NCI-H1048 (cell line): Measurements from ENCODE around the gene RGS19.
"Not testable (repeated sequence)": the region's sequence is repeated elsewhere in the genome, so short reads cannot be mapped to it uniquely, and the experiment has no call there.

Source experiments
- DNase-seq: peaks from one replicate; lab custom pipeline; 2025; lab: John Stamatoyannopoulos, UW

The RGS19 gene, protein sequence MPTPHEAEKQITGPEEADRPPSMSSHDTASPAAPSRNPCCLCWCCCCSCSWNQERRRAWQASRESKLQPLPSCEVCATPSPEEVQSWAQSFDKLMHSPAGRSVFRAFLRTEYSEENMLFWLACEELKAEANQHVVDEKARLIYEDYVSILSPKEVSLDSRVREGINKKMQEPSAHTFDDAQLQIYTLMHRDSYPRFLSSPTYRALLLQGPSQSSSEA

GRCh38 chr20:64079273-64080012 is at the start of gene RGS19:
Gene RGS19, minus strand, starts transcription at chr20:64079518. Its CDS starts 2,632 bp downstream, at chr20:64076886.
- DNase-seq, result no peak

DNA sequence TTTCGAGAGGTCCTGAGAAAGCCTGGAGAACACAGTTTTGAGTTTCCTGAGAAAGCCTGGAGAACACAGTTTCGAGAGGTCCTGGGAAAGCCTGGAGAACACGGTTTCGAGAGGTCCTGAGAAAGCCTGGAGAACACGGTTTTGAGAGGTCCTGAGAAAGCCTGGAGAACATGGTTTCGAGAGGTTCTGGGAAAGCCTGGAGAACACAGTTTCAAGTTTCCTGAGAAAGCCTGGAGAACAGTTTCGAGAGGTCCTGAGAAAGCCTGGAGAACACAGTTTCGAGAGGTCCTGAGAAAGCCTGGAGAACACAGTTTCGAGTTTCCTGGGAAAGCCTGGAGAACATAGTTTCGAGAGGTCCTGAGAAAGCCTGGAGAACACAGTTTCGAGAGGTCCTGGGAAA is 44.2 kb upstream of the RGS19 start:
- not testable (repeated sequence) for DNase-seq

DNA sequence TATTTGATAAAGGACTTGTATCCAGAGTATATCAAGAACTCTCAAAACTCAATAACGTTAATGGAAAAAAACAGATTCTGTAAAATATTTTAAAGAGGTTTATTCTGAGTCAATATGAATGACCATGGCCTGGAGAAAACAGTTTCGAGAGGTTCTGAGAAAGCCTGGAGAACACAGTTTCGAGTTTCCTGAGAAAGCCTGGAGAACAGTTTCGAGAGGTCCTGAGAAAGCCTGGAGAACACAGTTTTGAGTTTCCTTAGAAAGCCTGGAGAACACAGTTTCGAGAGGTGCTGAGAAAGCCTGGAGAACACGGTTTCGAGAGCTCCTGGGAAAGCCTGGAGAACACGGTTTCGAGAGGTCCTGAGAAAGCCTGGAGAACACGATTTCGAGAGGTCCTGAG is 43.6 kb upstream of the RGS19 start:
- not testable (repeated sequence) for DNase-seq

DNA sequence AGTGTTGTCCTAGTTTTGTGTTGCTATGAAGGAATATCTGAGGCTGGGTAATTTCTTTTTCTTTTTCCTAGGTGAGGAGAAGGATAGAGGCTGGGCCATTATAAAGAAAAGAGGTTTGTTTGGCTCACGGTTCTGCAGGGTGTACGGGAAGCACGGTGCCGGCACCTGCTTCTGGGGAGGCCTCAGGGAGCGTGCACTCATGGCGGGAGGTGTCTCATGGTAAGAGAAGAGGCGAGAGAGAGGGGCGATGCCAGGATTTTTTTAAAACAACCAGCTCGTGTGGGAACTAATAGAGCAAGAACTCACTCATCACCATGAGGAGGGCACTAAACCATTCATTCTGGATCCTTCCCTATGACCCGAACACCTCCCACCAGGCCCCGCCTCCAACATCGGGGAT is 42.3 kb upstream of the RGS19 start:
- DNase-seq, result no peak

DNA sequence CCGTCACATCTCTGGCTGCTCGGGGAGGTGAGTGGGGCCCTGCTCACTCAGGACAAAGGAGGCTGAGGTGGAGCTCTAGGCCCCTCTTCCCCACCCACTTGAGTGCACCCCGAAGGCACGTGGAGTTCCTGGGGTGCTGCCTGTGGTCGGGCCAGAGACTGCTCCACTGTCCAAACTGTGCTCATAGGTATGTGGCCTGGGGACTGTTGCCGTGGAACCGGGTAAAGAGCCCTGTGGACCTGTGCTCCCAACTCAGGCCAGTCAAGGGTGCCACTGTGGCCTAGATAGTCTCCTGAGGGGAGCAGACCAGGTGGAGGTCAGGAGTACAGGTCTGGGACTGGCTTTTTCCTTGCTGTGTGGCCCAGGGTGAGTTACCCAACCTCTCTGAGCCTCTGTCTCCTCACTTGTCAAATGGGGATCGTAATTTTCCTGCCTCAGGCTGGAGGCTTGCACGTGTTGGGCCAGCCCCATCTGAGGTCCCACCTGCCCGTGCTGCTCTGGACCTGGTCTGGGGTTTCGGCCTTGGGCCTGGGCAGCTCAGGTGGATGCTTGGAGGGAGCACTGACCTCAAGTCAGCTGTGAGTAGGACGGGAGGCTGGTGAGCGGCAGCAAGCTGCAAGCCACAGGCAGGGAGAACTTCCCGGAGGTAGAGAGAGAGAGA is 40.5 kb upstream of the RGS19 start:
- no peak for DNase-seq

GRCh38 chr20:64119301-64119680 is 40.0 kb upstream of the RGS19 start:
- no peak for DNase-seq

DNA sequence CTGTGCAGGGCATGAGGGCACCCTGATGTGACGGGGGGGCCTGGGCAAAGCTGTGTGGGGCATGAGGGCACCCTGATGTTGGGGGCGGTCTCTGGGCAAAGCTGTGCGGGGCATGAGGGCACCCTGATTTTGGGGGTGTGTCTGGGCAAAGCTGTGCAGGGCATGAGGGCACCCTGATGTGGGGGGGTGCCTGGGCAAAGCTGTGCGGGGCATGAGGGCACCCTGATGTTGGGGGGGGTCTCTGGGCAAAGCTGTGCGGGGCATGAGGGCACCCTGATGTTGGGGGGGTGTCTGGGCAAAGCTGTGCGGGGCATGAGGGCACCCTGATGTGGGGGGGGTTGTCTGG is 38.1 kb upstream of the RGS19 start:
- DNase-seq, result not testable (repeated sequence)

GRCh38 chr20:64116541-64117431 is 37.5 kb upstream of the RGS19 start:
- no peak for DNase-seq

DNA sequence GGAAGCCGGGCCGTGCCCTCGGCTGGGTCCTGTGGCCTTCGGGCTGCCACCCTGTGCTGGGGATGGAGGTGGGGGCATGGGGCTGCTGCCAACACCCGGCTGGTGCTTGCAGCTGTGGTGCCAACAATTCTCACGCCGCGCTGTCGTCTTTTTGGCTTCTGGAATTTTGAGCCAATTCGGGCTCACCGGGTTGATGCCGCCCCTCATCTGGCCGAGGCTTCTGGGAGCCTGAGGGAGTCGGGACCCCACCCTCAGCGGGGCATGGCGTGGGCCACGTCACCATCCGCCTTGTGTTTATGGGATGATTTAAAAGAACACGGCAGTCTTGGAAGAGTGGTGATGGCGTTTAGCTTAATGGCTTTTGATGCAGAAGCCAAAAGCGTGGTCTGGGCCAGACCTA is 36.7 kb upstream of the RGS19 start:
- DNase-seq, result no peak

GRCh38 chr20:64115171-64115911 is 36.0 kb upstream of the RGS19 start:
- DNase-seq, result no peak

- DNase-seq, result no peak
Measured at GRCh38 chr20:64114356-64114971, 35.1 kb upstream of the RGS19 start.

DNA sequence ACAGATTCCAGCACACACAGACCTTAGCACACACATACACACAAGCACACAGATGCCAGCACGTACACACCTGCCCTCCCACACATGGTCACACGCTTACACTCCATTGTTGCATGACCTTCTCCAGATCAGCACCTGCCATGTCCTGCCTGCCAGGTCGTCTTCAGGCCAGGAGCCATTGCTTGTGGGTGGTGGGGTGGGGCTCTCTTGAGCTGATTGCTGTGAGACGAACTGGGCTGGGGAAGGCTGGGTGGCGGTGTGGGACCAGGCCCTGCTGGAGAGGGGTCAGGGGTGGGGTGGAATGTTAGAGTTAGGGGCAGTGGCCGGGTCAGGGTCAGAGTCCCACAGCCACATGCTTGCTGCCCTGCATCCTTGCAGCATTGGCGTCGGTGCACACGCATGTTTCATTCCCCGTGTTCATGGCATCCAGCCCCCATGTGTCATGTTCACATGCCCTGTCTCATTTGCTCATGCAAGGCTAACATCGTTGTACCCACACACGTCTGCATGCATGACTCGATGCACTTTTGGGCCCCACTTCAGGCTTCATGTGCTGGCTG is 34.6 kb upstream of the RGS19 start:
- DNase-seq, result no peak

GRCh38 chr20:64113444-64113775 is 34.1 kb upstream of the RGS19 start:
- no peak for DNase-seq

DNA sequence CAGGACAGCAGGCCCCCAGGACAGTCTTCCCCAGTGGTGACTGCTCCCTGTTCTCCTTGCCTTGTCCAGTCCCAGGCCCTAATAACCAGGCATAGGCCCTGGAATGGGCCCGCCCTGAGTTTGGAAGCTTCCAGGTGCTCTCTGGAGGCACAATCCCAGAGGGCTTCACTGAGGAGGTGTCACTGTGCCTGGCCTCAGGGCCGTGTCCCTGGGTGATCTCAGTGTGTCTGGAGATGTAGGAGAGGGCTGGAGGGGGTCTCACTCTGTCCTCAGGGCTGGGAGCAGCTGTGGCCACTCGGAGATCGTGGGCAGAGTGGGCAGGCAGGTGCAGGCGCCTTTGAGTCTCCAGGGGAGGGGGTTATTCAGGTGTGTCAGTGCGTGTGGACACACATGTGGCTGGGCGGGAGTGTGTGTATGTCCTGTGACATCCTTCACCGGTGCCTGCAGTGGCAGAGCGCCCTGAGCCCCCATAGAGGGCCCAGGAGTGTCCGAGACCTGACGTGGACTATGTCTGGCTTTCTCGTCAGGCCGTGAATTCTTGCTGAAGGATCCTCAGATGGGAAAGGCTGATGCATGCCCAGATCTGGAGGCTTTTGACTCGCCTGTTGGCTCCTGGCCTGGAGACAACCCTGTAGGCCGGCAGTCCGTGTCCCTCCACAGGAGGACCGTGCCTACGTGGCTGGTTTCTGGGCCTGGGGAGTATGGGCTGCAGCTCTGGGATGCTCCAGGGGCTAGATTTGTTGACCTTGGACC is 33.5 kb upstream of the RGS19 start:
- no peak for DNase-seq

- DNase-seq, result no peak
Measured at GRCh38 chr20:64111841-64112641, 32.7 kb upstream of the RGS19 start.

- DNase-seq, result no peak
Measured at GRCh38 chr20:64110411-64111068, 31.2 kb upstream of the RGS19 start.

- no peak for DNase-seq
Measured at GRCh38 chr20:64109831-64110391, 30.6 kb upstream of the RGS19 start.
